Uterus (tissue), 4 donors: ENCODE results near the gene JPH3. TPM values are rescaled to one million over a fixed set of nuclear protein-coding genes. Genes with fewer than 3 reads are reported as not detected.

Source experiments
- DNase-seq, 2 donors: peaks; one replicate each; pipeline ENCODE4 v3.0.0-alpha.2; 2019 to 2020
- H3K27ac ChIP-seq, 2 donors: fragments of 200-600 bp; sonication (generic); 1 replicate in 1 of 2; 2 replicates in 1 of 2; pipeline ENCODE4 v1.5.1; 2016 to 2018
- H3K27me3 ChIP-seq, 2 donors: fragments of 200-600 bp; sonication (generic); one replicate each; pipeline ENCODE4 v1.5.1; 2018 to 2019; ENCODE audit warnings: control low read depth in 1 of 2
- H3K36me3 ChIP-seq, 2 donors: fragments of 200-600 bp; sonication (generic); one replicate each; pipeline ENCODE4 v1.5.1; 2019; ENCODE audit warnings: control low read depth in 1 of 2
- H3K4me1 ChIP-seq, 2 donors: fragments of 200-600 bp; sonication (generic); one replicate each; pipeline ENCODE4 v1.5.1; 2018 to 2019; ENCODE audit warnings: control low read depth in 1 of 2
- H3K4me3 ChIP-seq, 2 donors: fragments of 200-600 bp; sonication (generic); 1 replicate in 1 of 2; 2 replicates in 1 of 2; pipeline ENCODE4 v1.5.1; 2018 to 2019; ENCODE audit warnings: mild to moderate bottlenecking in 1 of 2
- H3K9me3 ChIP-seq, 2 donors: fragments of 200-600 bp; sonication (generic); one replicate each; pipeline ENCODE4 v1.5.1; 2019; ENCODE audit warnings: control low read depth in 1 of 2
- POLR2A ChIP-seq, 2 donors: fragments of 450-650 bp; IDR thresholded peaks; one replicate each; pipeline ENCODE4 v1.6.1; 2016; ENCODE audit warnings: antibody characterized with exemption in 2 of 2, mild to moderate bottlenecking in 1 of 2, moderate library complexity in 1 of 2
- intact Hi-C: fragments of 100-400 bp; cut with DNase I; formaldehyde crosslinking; loops from one replicate; pipeline ENCODE4 v1.15.1; 2023; ENCODE audit warnings: low total_unique reads
- total RNA-seq, 4 donors: library from RNA; depleted of rRNA in 3 of 4; stranded (reverse); fragments of >200 nt in 3 of 4; gene quantifications; one replicate each; pipeline versions ENCODE4 v1.1.0 to v1.2.4, GENCODE V29; 2014 to 2023
- TF ChIP-seq, protein P1 (sequence below), 4 experiments: fragments of 200-600 bp in 2 of 4; fragments of 450-650 bp in 2 of 4; sonication (generic) in 2 of 4; IDR thresholded peaks; one replicate each; pipeline ENCODE4 v1.5.1; 2016 to 2019; ENCODE audit warnings: antibody characterized with exemption in 4 of 4, mild to moderate bottlenecking in 2 of 4, moderate library complexity in 1 of 4
- donor health status: DM: yes; HTN: yes; CAD: no.

The JPH3 gene
- total RNA-seq, 4 donors from 2014 or later: 0.27 to 1.1 TPM; not detected in 2

DNA sequence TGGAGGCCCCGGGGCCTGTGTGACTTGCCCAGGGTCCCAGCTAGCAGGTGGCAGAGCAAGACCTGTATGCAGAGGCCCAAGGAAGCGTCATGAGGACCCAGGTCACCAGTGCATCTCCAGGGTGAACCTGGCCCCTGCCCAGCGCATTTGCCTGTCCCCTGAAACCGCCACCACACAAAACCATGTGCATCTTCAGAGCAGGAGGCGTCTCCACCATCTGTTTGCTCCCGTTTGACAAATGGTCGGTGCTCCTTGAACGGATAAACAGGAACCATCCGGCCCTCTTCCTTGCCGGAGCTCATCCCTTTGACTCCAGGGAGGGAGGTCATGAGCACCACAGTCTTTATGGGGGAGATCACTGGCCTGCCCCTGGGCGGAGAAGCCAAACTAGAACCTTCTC lies 62.5 kb downstream of the JPH3 start:
- H3K4me3 ChIP-seq: no peak overlapping the region
- no peak for DNase-seq
- H3K27ac ChIP-seq: no peak overlapping the region
- no peaks in the 10 kb centered on the region for H3K4me1 ChIP-seq
- no peaks in the 10 kb centered on the region for H3K9me3 ChIP-seq
- TF ChIP-seq, protein P1, sequence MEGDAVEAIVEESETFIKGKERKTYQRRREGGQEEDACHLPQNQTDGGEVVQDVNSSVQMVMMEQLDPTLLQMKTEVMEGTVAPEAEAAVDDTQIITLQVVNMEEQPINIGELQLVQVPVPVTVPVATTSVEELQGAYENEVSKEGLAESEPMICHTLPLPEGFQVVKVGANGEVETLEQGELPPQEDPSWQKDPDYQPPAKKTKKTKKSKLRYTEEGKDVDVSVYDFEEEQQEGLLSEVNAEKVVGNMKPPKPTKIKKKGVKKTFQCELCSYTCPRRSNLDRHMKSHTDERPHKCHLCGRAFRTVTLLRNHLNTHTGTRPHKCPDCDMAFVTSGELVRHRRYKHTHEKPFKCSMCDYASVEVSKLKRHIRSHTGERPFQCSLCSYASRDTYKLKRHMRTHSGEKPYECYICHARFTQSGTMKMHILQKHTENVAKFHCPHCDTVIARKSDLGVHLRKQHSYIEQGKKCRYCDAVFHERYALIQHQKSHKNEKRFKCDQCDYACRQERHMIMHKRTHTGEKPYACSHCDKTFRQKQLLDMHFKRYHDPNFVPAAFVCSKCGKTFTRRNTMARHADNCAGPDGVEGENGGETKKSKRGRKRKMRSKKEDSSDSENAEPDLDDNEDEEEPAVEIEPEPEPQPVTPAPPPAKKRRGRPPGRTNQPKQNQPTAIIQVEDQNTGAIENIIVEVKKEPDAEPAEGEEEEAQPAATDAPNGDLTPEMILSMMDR (IDR thresholded peaks at IDR 0.05): no peak
- TF ChIP-seq POLR2A (IDR thresholded peaks at IDR 0.05): no peak
- H3K36me3 ChIP-seq: no peaks in the 10 kb centered on the region
- H3K27me3 ChIP-seq: no peaks in the 10 kb centered on the region
- intact Hi-C loops: no loop called here

DNA sequence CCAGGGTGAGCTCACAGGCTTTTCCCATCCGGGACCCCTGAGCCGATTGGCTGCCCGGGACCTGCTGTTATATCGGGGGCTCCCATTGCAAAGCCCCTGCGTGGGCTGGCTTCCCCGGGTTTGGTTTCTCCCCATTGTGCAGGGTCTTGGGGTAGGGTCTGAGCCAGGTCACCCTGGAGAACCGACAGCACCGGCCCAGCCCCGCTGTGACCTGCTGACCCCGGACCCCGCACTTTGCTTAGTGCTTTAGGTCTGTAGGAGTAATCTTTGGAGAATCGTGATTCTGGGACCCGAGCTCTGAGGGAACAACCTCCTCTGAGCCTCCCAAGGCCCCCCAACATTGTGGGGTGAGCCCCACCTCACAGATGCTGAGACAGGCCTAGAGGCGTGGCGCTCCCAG lies 62.9 kb downstream of the JPH3 start:
- H3K27me3 ChIP-seq: no peaks in the 10 kb centered on the region
- H3K27ac ChIP-seq: no peak overlapping the region
- intact Hi-C loops: no loop called here

DNA sequence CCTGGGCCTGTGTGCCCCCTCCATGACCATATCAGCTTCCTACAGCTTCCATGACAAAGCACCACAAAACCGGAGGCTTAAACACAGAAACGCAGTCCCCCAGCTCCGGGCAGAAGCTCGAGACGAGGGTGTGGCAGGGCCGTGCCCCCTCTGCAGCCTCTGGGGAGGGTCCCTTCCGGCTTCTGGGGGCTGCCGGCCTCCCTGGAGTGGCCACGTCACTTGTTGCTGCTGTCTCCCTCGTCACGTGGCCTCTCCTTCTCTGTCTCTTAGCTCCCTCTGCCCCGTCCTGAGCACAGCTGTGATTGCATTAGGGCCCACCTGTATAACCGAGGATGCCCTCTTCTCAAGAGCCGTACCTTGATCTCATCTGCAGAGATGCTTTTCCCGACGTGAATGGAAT lies 64.6 kb downstream of the JPH3 start:
- Histone ChIP-seq H3K36me3 (no peaks in the 10 kb centered on the region), H3K4me3 (no peak overlapping the region), H3K27me3 (no peaks in the 10 kb centered on the region), H3K9me3 (no peaks in the 10 kb centered on the region), H3K4me1 (no peaks in the 10 kb centered on the region), H3K27ac (no peak overlapping the region)
- TF ChIP-seq, protein P1 (IDR thresholded peaks at IDR 0.05): no peak
- no peak for TF ChIP-seq POLR2A (IDR thresholded peaks at IDR 0.05)
- intact Hi-C loops: no loop called here
- no peak for DNase-seq

More for the DNA sequence above, 62.9 kb downstream of the JPH3 start:
- Histone ChIP-seq H3K4me3 (no peak overlapping the region), H3K4me1 (no peaks in the 10 kb centered on the region), H3K36me3 (no peaks in the 10 kb centered on the region), H3K9me3 (no peaks in the 10 kb centered on the region)
- DNase-seq: no peak
- no peak for TF ChIP-seq POLR2A (IDR thresholded peaks at IDR 0.05)
- TF ChIP-seq, protein P1 (IDR thresholded peaks at IDR 0.05): no peak

DNA sequence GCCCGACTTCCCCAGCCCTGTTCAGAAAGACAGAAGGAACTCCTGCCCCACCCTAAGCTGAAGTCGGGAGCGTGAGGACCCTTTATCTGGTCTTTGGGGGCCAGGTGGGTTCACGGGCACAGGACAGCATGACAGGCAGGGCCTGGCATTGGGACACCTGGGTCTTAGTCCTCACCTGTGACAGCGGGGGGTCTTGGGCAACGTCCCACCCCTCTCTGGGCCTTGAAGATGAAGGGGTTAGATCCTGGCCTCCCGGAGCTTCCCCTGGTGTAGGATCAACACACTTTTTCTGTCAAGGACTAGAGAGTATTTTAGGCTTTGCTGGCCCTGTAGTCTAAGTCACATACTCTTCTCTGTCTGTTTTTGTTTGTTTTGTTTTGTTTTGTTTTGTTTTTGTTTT lies 65.1 kb downstream of the JPH3 start:
- no peak for DNase-seq
- TF ChIP-seq, protein P1 (IDR thresholded peaks at IDR 0.05): no peak
- no peak for TF ChIP-seq POLR2A (IDR thresholded peaks at IDR 0.05)
- Histone ChIP-seq H3K27me3 (no peaks in the 10 kb centered on the region), H3K4me3 (no peak overlapping the region), H3K36me3 (no peaks in the 10 kb centered on the region), H3K9me3 (no peaks in the 10 kb centered on the region), H3K4me1 (no peaks in the 10 kb centered on the region), H3K27ac (no peak overlapping the region)
- intact Hi-C loops: no loop called here

DNA sequence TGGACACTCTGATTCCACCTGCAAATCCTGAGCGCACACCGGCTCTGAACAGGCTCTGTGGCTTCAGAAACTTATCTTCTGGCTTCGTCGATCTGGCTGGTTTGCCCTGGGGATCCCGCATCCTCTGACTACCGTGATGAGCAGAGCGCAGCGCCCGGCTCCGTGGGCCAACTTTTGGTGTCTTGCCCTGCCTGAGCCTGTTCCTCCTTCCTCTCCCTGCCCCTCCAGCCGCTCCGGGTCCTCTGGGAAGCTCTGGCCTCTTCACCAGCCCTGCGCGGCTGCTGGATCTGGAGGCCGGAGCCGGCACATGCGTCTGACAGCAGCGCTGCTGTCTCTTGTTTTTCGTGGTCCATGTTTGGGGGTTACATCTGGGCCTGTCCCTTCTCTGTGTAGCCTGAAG lies 65.6 kb downstream of the JPH3 start:
- Histone ChIP-seq H3K27me3 (no peaks in the 10 kb centered on the region), H3K4me1 (no peaks in the 10 kb centered on the region), H3K9me3 (no peaks in the 10 kb centered on the region), H3K36me3 (no peaks in the 10 kb centered on the region), H3K27ac (no peak overlapping the region), H3K4me3 (no peak overlapping the region)
- no peak for DNase-seq
- TF ChIP-seq POLR2A (IDR thresholded peaks at IDR 0.05): no peak
- TF ChIP-seq, protein P1 (IDR thresholded peaks at IDR 0.05): no peak
- intact Hi-C loops: no loop called here
